IMR-90 (cell line): ENCODE results near the gene PIGZ. TPM values are rescaled to one million over a fixed set of nuclear protein-coding genes. Genes with fewer than 3 reads are reported as not detected.

Source experiments
- polyA plus RNA-seq, 3 experiments: library from polyadenylated mRNA; depleted of rRNA; stranded (reverse); fragments of >200 nt; gene quantifications; 2 replicates each; pipeline ENCODE4 v1.2.3, GENCODE V29; 2012; ENCODE audit warnings: low replicate concordance in 1 of 3
- total RNA-seq: library from RNA; depleted of rRNA; stranded (reverse); fragments of >200 nt; gene quantifications from 2 replicates; pipeline ENCODE4 v1.2.3, GENCODE V29; 2012; rRNA removed

The PIGZ gene
- total and polyA plus RNA-seq, 2 of the 4 experiments (the other 2 are of a cell fraction) = 0.18 to 0.86 TPM

Other genes with a start within 250 kb of the PIGZ start
- gene PAK2, start 229.0 kb downstream of the PIGZ start, total RNA-seq = 33.9 and 36.0 TPM in 2 replicates
- 28.6 and 31.8 TPM in 2 replicates for gene PAK2, start 229.0 kb downstream of the PIGZ start, polyA plus RNA-seq (2012; rRNA removed)
- 44.4 and 45.5 TPM in 2 replicates for gene SENP5, start 100.9 kb downstream of the PIGZ start, total RNA-seq
- 6.2 and 7.4 TPM in 2 replicates for gene SENP5, start 100.9 kb downstream of the PIGZ start, polyA plus RNA-seq (2012; rRNA removed)
- 42.8 and 71.4 TPM in 2 replicates for gene NCBP2, start 26.3 kb downstream of the PIGZ start, total RNA-seq
- gene NCBP2, start 26.3 kb downstream of the PIGZ start, polyA plus RNA-seq (2012; rRNA removed) = 69.7 and 73.6 TPM in 2 replicates
- gene MELTF, start 61.0 kb upstream of the PIGZ start, total RNA-seq = 0.18 and 0.28 TPM in 2 replicates
- gene MELTF, start 61.0 kb upstream of the PIGZ start, polyA plus RNA-seq (2012; rRNA removed) = 0.43 and 0.50 TPM in 2 replicates